ENCODE measurements around the gene DYRK1A.

The DYRK1A gene

GRCh38 chr21:37449302-37449937 is 82.8 kb downstream of the DYRK1A start:
- Histone ChIP-seq H3K9me3 (ENCODE audit: control insufficient read depth, low read length) (no peaks in the 10 kb centered on the region), H3K9ac (ENCODE audit: low read length) (no peak overlapping the region), H3K4me1 (ENCODE audit: control insufficient read depth, insufficient read depth, low read length) (peaks cover 29% of the 10 kb centered on the region), H3K36me3 (ENCODE audit: control insufficient read depth, insufficient read depth, low read length) (no peaks in the 10 kb centered on the region), H3K27me3 (ENCODE audit: control insufficient read depth, insufficient read depth, low read length) (no peaks in the 10 kb centered on the region), H3K4me3 (ENCODE audit: low read length) (no peak overlapping the region)

- Histone ChIP-seq H3K27me3 (ENCODE audit: control insufficient read depth, insufficient read depth, low read length) (no peaks in the 10 kb centered on the region), H3K4me3 (ENCODE audit: low read length) (no peak overlapping the region), H3K4me1 (ENCODE audit: control insufficient read depth, insufficient read depth, low read length) (peaks cover 40% of the 10 kb centered on the region), H3K9me3 (ENCODE audit: control insufficient read depth, low read length) (no peaks in the 10 kb centered on the region), H3K9ac (ENCODE audit: low read length) (no peak overlapping the region), H3K36me3 (ENCODE audit: control insufficient read depth, insufficient read depth, low read length) (no peaks in the 10 kb centered on the region)
These were observed 83.9 kb downstream of the DYRK1A start for GRCh38 chr21:37450445-37450941.

GRCh38 chr21:37451446-37451845 is 84.9 kb downstream of the DYRK1A start:
- Histone ChIP-seq H3K36me3 (ENCODE audit: control insufficient read depth, insufficient read depth, low read length) (no peaks in the 10 kb centered on the region), H3K9me3 (ENCODE audit: control insufficient read depth, low read length) (no peaks in the 10 kb centered on the region), H3K4me1 (ENCODE audit: control insufficient read depth, insufficient read depth, low read length) (peaks cover 47% of the 10 kb centered on the region), H3K4me3 (ENCODE audit: low read length) (no peak overlapping the region), H3K9ac (ENCODE audit: low read length) (no peak overlapping the region), H3K27me3 (ENCODE audit: control insufficient read depth, insufficient read depth, low read length) (no peaks in the 10 kb centered on the region)

GRCh38 chr21:37452227-37452626 is 85.7 kb downstream of the DYRK1A start:
- H3K27me3 ChIP-seq (ENCODE audit: control insufficient read depth, insufficient read depth, low read length) = no peaks in the 10 kb centered on the region
- H3K4me1 ChIP-seq (ENCODE audit: control insufficient read depth, insufficient read depth, low read length) = peaks cover 42% of the 10 kb centered on the region
- H3K9me3 ChIP-seq (ENCODE audit: control insufficient read depth, low read length) = no peaks in the 10 kb centered on the region
- H3K4me3 ChIP-seq (ENCODE audit: low read length) = no peak overlapping the region
- no peak overlapping the region for H3K9ac ChIP-seq (ENCODE audit: low read length)
- H3K36me3 ChIP-seq (ENCODE audit: control insufficient read depth, insufficient read depth, low read length) = no peaks in the 10 kb centered on the region

GRCh38 chr21:37453350-37453749 is 86.8 kb downstream of the DYRK1A start:
- Histone ChIP-seq H3K9me3 (ENCODE audit: control insufficient read depth, low read length) (no peaks in the 10 kb centered on the region), H3K9ac (ENCODE audit: low read length) (no peak overlapping the region), H3K4me3 (ENCODE audit: low read length) (no peak overlapping the region), H3K36me3 (ENCODE audit: control insufficient read depth, insufficient read depth, low read length) (no peaks in the 10 kb centered on the region), H3K27me3 (ENCODE audit: control insufficient read depth, insufficient read depth, low read length) (no peaks in the 10 kb centered on the region), H3K4me1 (ENCODE audit: control insufficient read depth, insufficient read depth, low read length) (peaks cover 47% of the 10 kb centered on the region)

- Histone ChIP-seq H3K4me3 (ENCODE audit: low read length) (no peak overlapping the region), H3K9me3 (ENCODE audit: control insufficient read depth, low read length) (no peaks in the 10 kb centered on the region), H3K9ac (ENCODE audit: low read length) (no peak overlapping the region), H3K27me3 (ENCODE audit: control insufficient read depth, insufficient read depth, low read length) (no peaks in the 10 kb centered on the region), H3K36me3 (ENCODE audit: control insufficient read depth, insufficient read depth, low read length) (no peaks in the 10 kb centered on the region), H3K4me1 (ENCODE audit: control insufficient read depth, insufficient read depth, low read length) (peaks cover 46% of the 10 kb centered on the region)
These were observed 88.4 kb downstream of the DYRK1A start for GRCh38 chr21:37454869-37455503.

GRCh38 chr21:37455504-37455911 is 88.9 kb downstream of the DYRK1A start:
- H3K9me3 ChIP-seq (ENCODE audit: control insufficient read depth, low read length) = no peaks in the 10 kb centered on the region
- H3K4me1 ChIP-seq (ENCODE audit: control insufficient read depth, insufficient read depth, low read length) = peaks cover 40% of the 10 kb centered on the region
- H3K9ac ChIP-seq (ENCODE audit: low read length) = no peak overlapping the region
- H3K4me3 ChIP-seq (ENCODE audit: low read length) = no peak overlapping the region
- no peaks in the 10 kb centered on the region for H3K27me3 ChIP-seq (ENCODE audit: control insufficient read depth, insufficient read depth, low read length)
- H3K36me3 ChIP-seq (ENCODE audit: control insufficient read depth, insufficient read depth, low read length) = no peaks in the 10 kb centered on the region

- Histone ChIP-seq H3K9ac (ENCODE audit: low read length) (no peak overlapping the region), H3K36me3 (ENCODE audit: control insufficient read depth, insufficient read depth, low read length) (no peaks in the 10 kb centered on the region), H3K27me3 (ENCODE audit: control insufficient read depth, insufficient read depth, low read length) (no peaks in the 10 kb centered on the region), H3K4me1 (ENCODE audit: control insufficient read depth, insufficient read depth, low read length) (peaks cover 48% of the 10 kb centered on the region), H3K4me3 (ENCODE audit: low read length) (no peak overlapping the region), H3K9me3 (ENCODE audit: control insufficient read depth, low read length) (no peaks in the 10 kb centered on the region)
These were observed 92.2 kb downstream of the DYRK1A start for GRCh38 chr21:37458669-37459276.

- peaks cover 49% of the 10 kb centered on the region for H3K4me1 ChIP-seq (ENCODE audit: control insufficient read depth, insufficient read depth, low read length)
These were observed 93.0 kb downstream of the DYRK1A start for GRCh38 chr21:37459575-37459974.

GRCh38 chr21:37460196-37460595 is 93.6 kb downstream of the DYRK1A start:
- peaks cover 47% of the 10 kb centered on the region for H3K4me1 ChIP-seq (ENCODE audit: control insufficient read depth, insufficient read depth, low read length)
- no peak overlapping the region for H3K4me3 ChIP-seq (ENCODE audit: low read length)
- H3K27me3 ChIP-seq (ENCODE audit: control insufficient read depth, insufficient read depth, low read length) = no peaks in the 10 kb centered on the region
- H3K9ac ChIP-seq (ENCODE audit: low read length) = no peak overlapping the region
- no peaks in the 10 kb centered on the region for H3K36me3 ChIP-seq (ENCODE audit: control insufficient read depth, insufficient read depth, low read length)
- no peaks in the 10 kb centered on the region for H3K9me3 ChIP-seq (ENCODE audit: control insufficient read depth, low read length)

More at GRCh38 chr21:37459575-37459974, 93.0 kb downstream of the DYRK1A start:
- no peaks in the 10 kb centered on the region for H3K36me3 ChIP-seq (ENCODE audit: control insufficient read depth, insufficient read depth, low read length)
- no peaks in the 10 kb centered on the region for H3K9me3 ChIP-seq (ENCODE audit: control insufficient read depth, low read length)
- no peak overlapping the region for H3K9ac ChIP-seq (ENCODE audit: low read length)
- H3K27me3 ChIP-seq (ENCODE audit: control insufficient read depth, insufficient read depth, low read length) = no peaks in the 10 kb centered on the region
- H3K4me3 ChIP-seq (ENCODE audit: low read length) = no peak overlapping the region

- no peaks in the 10 kb centered on the region for H3K36me3 ChIP-seq (ENCODE audit: control insufficient read depth, insufficient read depth, low read length)
- H3K4me1 ChIP-seq (ENCODE audit: control insufficient read depth, insufficient read depth, low read length) = peaks cover 35% of the 10 kb centered on the region
- H3K9me3 ChIP-seq (ENCODE audit: control insufficient read depth, low read length) = no peaks in the 10 kb centered on the region
These were observed 94.9 kb downstream of the DYRK1A start for GRCh38 chr21:37461479-37461878.

GRCh38 chr21:37462087-37462861 is 95.7 kb downstream of the DYRK1A start:
- Histone ChIP-seq H3K4me1 (ENCODE audit: control insufficient read depth, insufficient read depth, low read length) (peaks cover 35% of the 10 kb centered on the region), H3K27me3 (ENCODE audit: control insufficient read depth, insufficient read depth, low read length) (no peaks in the 10 kb centered on the region), H3K9me3 (ENCODE audit: control insufficient read depth, low read length) (no peaks in the 10 kb centered on the region), H3K4me3 (ENCODE audit: low read length) (no peak overlapping the region), H3K9ac (ENCODE audit: low read length) (no peak overlapping the region), H3K36me3 (ENCODE audit: control insufficient read depth, insufficient read depth, low read length) (no peaks in the 10 kb centered on the region)

More at GRCh38 chr21:37461479-37461878, 94.9 kb downstream of the DYRK1A start:
- Histone ChIP-seq H3K4me3 (ENCODE audit: low read length) (no peak overlapping the region), H3K9ac (ENCODE audit: low read length) (no peak overlapping the region), H3K27me3 (ENCODE audit: control insufficient read depth, insufficient read depth, low read length) (no peaks in the 10 kb centered on the region)
